MM.1S (cell line): Measurements from ENCODE around the gene HINT3.

Experiments
- CTCF ChIP-seq: fragments of 300-600 bp; sonication (generic); IDR thresholded peaks from 2 replicates; pipeline ENCODE4 v1.5.1; 2016; ENCODE audit warnings: antibody characterized with exemption, low read length, mixed read lengths
- EZH2 ChIP-seq: fragments of 300-600 bp; sonication (generic); optimal IDR thresholded peaks from 2 replicates; pipeline ENCODE3; 2017; ENCODE audit warnings: low read depth, mild to moderate bottlenecking, antibody characterized with exemption, low read length, mixed read lengths

- no peak for TF ChIP-seq CTCF
- TF ChIP-seq EZH2, result no peak
These were observed 29.9 kb upstream of the HINT3 start for GRCh38 chr6:125926711-125927110.
